Stimulated activated CD4-positive, alpha-beta T cell treated with anti-CD3 and anti-CD28 coated beads, Interleukin-4, amount 100 ng/mL, for 48 hours (primary cell): ENCODE results near the gene CDKL2.

Source experiments
- DNase-seq, 2 donors: peaks; one replicate each; pipeline ENCODE4 v3.0.0-alpha.2; 2020; ENCODE audit warnings: low read depth in 2 of 2

The CDKL2 gene

DNA sequence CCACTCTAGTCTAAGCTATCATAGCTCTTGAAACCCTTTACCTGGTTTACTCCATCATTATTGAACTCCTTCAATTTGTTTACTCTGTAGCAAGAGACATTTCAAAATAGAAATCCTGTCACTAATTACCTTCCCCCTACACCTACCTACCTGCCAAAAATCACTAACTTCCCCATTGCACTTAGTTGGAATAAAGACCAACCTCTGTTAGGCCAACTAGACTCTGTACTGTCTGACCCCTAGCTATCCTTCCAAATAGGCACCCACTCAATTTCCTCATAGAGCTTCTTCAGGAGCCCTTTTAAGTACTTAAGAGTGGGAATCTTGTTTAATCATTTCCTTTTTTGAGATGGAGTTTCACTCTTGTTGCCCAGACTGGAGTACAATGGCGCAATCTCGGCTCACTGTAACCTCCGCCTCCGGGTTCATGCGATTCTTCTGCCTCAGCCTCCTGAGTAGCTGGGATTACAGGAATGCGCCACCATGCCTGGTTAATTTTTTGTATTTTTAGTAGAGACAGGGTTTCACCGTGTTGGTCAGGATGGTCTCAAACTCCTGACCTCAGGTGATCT is 8.9 kb upstream of the CDKL2 start:
- no peak for DNase-seq

DNA sequence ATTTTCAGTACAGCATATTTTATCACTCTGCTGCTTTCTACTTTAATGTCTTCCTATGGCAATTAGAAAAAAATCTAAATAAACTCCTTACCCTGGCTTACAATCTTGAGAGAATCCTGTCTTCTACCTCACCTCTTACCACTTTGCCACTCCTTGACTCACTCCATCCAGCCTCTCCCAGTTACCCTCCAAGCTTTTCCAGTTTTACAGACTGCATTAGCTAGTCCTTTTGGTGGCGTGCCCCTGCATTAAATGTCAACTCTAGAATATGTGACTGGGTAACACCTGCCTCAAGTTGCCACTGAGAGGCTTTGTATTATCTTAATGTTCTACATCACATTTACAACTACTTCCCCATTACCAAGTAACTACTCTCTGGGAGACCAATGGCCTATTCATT is 7.5 kb upstream of the CDKL2 start:
- no peak for DNase-seq

DNA sequence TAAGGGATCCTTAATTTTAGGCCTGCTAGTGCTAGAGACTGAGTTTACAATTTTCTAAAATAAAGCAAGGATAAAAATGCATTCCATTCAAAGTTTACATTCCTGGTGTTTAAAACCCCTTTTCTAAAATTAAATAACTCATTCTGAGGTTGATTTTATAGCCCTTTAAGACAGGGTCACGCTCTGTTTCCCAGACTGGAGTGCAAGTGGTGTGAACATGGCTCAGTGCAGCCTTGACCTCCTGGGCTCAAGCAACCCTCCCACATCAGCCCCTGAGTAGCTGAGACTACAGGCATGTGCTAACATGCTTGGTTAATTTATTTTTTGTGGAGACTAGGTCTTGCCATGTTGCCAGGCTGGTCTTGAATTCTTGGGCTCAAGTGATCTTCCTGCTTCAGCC is 6.8 kb upstream of the CDKL2 start:
- no peak for DNase-seq

DNA sequence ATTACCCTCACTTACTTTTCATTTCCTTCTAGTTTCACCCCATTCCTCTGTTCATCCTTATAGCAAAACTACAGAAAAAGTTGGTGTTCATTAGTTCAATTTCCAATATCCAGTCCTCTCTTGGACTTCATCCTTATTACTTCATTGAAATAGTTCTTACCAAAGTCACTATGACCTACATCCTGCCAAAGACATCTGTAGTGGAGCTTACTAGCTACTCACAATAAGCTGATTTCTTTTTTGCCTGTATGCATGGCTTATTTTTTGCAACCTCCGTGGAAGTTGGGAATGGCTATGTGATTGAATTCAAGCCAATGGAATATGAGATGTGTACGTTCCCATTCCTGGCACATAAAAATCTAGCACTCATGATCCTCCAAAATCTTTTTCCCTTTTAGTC is 4.6 kb upstream of the CDKL2 start:
- no peak for DNase-seq

DNA sequence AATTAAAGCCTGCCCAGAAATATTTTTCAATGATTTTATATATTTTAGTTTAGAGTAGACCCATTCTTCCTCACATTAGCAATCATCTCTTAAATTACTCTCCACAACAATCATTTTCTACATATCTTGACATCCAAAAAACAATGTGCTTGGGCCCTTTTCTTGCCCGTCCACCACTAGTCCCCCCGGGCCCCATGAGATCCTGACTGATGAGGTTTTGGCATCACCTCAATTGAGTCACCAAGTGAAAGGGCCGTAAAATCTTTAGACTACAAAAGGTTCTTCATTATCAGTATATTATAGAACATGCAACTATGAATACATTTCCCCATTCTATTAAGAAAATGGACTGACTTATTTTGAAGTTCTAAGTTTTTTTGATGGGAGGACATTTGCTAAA is 4.0 kb upstream of the CDKL2 start:
- DNase-seq = no peak

DNA sequence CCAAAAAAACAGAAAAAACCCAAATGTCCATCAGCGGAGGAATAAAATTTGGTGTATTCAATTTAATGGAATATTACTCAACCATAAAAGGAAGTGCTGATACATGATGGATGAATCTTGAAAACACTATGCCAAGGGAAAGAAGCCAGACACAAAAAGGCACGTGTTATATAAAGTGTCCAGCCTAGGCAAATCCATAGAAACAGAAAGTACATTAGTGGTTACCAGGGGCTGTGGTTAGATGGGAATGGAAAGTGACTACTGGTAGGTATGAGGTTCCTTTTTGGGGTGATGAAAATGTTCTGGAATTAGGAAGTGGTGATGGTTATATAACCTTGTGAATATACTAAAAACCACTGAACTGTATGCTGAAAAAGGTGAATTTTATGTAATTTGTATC is 3.5 kb upstream of the CDKL2 start:
- DNase-seq = no peak

DNA sequence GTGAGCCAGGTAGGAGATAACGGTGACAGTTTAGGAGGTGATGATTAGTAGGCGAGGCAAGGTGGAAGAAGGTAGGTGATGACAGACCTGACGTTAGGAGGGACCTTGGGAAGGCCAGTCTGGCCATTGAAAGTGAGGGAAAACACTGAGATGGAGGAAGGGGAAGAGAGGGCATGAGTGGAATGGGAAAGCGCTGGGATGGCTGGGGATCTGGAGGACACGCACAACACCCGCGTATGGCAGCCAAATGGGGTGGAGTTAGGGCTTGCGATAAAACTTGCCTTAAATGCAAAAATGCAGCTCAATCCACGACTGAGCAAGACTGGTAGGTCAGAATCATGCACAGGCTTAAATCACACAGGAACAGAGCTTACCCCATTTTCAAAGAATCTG is 605 bp upstream of the CDKL2 start:
- no peak for DNase-seq

DNA sequence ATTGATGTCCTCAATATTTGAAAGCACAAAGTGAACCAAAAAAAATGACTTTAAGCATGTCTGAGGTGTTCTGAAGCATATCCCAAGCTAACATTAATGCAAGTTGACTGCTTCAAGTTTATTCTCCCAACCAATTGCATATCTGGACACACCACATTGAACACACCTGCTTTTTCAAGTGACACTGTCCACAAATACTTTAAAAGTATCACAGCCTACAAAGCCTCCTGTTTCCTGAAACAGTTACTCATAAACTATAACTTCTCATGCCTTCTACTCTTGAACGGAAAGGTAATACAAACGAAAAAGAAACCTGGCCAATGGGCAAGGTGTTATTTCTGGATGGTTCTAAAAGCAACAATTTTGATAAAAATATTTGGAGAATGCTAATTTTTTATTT is 1.1 kb downstream of the CDKL2 start:
- DNase-seq = no peak

DNA sequence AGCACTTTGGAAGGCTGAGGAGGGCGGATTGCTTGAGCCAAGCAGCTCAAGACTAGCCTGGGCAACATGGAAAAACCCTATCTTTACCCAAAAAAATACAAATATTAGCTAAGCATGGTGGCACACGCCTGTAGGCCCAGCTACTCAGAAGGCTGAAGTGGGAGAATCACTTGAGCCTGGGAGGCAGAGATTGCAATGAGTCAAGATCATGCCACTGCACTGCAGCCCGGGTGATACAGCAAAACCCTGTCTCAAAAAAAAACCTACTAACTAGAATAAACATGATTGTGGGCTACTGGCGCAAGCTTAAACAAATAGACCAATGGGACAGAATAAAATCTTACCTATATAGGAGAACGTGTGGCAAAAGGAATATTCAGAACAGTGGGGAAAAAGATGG is 7.3 kb downstream of the CDKL2 start:
- DNase-seq = no peak

DNA sequence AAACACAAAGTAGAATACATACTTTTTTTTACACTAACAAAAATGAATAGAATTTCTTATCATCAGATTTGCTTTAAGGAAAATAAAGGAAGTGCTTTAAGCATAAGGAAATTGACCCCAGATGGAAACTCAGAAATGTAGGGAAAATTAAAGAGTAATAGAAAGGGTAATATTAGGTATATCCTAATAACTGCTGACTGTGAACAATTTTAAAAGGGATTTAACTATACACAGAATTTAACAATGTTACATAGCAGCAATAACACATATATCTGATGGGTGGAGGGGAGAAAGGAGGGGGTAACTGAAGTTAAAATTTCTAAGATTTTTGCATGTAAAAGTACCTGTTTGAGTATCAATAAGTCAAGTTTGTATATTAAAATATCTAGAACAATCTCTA is 8.6 kb downstream of the CDKL2 start:
- no peak for DNase-seq

DNA sequence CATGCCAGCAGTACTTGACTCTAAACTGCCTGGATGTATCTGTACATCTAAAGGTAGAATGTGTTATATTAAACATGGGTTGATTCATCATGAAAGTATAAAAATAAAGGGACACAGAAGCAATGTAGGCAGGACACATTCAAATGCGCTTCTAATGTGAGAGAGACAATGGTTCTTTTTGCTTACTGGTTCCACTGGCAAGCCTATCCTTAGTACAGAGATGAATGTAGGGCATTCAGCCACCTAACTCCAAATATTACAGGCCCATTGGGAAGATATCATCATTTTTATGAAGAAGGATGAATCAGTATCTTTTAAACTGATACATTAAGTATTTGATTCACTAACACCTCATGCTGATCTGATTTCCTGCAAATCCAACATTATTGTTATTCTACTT is 18.0 kb downstream of the CDKL2 start:
- no peak for DNase-seq

DNA sequence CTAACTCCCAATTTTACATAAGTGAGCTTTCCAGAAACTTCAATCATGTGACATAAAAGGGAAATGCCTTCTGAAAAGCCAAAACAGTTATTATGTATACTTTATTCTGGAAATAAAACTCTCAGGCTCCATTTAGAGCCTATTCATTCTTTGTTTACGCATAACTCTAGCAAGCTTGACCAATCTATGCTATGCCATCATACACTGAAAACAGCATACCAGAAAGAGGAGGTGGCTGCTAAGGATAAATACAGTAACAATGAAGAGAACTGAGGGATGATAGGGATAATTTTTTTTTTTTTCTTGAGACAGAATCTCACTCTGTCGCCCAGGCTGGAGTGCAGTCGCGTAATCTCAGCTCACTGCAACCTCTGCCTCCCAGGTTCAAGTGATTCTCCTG is 24.4 kb downstream of the CDKL2 start:
- no peak for DNase-seq

DNA sequence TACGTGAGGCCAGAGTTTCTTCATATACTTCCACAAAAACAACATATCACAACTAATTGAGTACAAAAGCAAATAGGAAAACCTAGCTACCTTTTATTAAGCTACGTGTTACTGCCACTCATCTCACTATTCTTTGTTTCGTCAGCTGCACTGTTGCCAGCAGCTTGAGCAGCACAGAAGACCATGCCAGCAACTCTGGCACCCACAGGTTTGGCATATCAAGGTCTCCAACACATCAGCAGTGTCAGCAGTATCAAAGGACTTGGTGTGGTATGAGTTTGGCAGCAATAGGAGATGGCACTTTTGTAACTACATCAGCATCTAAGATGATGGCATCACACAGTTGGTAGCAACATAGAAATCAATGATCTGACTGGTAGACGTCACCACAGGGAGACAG is 30.7 kb downstream of the CDKL2 start:
- no peak for DNase-seq

DNA sequence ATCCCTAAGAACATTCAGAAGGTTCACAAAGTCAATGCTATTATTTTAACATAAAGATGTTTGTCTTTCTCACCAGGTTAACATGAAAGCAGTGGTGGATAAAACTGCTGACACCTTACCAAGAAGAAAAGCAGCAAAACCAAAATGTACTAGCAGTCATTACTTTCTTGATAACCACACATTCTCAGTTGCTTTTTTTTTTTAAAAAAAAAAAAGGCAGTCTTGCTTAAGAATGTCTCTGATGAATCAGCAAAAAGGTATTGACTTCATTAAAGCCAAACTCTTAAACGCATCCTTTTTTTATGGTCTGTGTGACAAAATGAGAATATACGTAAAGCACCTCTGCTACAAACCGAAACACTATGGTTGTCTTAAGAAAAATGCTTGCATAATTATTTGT is 31.9 kb downstream of the CDKL2 start:
- DNase-seq = no peak

DNA sequence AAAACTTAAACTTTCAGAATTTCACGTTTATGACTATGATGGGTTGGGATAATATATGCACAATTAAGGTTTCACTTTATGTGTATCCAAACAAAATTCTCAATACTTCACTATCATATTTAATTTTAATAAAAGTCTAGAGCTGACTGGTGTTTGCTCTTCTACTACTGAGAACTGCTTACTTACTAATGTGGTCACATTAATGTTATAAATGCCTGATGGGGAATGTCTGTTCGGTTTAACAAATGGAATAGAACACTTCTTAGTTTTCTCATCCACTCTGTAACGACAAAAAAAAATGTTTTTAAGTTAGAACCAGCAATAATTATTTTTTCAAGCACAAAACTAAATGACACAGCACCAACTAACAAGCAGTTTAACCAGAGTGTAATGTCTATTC is 34.3 kb downstream of the CDKL2 start:
- no peak for DNase-seq

DNA sequence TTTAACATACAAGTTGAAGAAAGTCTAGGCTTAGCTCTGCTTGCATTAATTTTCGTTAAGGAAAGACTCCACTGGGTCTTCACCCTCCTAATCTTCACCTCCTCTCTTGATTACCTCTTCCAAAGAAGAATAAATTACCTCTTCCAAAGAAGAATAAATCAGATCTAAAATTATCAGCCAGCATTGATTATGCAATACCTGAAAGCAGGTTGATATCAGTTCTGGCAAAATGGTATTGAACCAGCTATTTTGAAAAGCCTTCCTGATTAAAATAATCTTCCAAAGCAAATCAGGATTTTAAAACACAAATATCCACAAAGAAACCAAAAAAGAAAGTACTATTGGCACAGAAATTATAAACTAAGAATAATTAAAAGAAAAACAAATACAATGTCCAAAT is 36.9 kb downstream of the CDKL2 start:
- no peak for DNase-seq

DNA sequence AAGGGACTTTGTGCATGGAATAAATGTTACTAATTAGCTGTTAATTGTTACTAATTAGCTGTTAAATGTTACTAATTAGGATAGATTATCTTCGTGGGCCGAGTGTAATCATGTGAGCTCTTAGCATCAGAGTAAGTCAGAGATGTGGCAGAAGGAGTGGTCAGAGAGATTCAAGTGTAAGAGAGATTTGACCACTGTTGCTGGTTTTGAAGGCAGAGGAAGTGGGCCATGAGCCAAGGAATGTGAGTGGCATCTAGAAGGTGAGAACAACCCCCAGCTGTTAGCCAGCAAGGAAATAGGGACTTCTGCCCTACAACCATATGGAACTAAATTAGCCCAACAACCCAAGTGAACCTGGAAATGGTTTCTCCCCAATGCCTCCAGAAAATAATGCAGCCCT is 46.3 kb downstream of the CDKL2 start:
- no peak for DNase-seq

DNA sequence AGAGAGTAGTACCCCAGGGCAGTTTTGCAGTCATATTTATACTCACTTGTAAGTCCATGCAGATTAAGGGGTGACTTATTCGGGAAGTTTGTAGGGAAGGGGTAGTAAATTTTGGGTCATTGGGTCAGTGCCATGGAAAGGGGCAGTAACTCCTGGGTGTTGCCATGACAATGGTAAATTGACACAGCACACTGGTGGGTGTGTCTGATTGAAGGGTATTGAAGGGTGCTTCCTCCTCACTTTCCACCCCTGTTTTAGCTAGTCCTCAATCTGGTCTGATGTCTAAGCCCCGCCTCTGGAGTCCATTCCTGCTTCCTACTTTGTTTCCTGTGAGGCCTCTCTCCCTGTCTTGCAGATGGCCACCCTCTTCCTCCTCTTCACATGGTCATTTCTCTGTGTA is 62.6 kb downstream of the CDKL2 start:
- DNase-seq = no peak

DNA sequence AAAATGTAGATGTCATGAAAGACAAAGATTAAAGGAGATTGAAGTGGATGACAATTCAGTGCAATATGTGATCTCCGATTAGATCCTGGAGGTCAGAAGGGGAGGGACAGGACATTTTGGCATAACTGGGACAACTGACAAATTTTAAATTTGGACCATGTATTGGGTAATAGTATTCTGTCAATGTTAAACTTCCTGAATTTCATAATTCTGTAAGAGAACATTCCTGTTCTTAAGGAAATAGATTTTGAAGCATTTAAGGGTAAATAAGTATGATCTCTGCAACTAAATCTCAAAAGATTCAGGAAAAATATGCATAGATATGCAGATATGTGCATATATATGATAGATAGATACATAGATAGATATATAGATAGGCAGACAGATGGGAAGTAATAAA is 63.4 kb downstream of the CDKL2 start:
- DNase-seq = no peak

DNA sequence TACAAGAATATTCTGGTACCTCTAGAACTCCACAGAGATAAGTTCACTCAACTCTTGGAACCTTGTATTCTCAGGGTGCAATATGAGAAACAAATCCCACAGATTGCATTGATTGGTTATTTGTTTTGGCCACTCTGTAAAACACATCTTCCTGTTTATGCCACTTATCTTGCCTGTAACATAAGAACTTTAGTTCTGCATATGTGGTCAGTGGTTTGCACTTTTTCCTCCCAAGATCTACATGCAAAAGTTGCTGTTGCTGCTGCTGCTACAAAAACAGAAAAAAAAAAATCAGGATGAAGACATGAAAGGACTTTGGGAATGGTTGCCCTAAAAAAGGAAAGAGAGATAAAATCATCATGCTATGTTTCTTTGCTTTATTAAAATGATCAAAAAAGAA is 64.8 kb downstream of the CDKL2 start:
- no peak for DNase-seq

DNA sequence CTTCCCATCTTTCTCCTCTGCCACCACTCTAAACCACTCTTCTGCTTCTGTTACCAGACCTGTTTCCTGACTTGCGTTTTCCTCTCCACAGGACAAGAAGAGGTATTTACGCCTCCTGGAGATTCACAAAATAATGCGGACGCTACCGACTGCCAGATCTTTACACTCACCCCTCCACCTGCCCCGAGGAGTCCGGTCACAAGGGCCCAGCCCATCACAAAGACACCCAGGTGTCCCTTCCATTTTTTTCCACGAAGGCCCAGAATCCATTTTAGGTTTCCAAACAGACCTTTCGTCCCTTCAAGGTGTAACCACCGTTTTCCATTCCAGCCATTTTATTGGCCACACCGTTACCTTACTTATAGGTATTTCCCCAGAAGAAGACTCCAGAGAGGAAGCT is 66.3 kb downstream of the CDKL2 start:
- DNase-seq = no peak

DNA sequence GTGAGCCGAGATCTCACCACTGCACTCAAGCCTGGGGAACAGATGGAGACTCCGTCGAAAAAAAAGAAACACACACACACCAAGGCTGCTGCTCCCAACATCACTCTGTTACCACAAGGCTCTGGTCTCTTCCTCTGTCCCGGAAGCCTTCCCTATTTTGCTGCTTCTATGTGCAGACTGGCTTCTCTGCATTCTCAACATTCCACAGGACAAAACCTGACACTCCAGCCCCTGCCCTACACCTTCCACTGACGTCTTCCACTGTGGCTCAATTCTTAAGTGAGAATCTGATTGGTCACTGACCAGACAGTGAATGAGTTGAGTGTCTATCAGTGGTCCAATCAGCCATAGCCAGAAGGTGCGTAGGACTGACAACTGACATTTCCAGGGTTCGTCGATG is 68.5 kb downstream of the CDKL2 start:
- no peak for DNase-seq

DNA sequence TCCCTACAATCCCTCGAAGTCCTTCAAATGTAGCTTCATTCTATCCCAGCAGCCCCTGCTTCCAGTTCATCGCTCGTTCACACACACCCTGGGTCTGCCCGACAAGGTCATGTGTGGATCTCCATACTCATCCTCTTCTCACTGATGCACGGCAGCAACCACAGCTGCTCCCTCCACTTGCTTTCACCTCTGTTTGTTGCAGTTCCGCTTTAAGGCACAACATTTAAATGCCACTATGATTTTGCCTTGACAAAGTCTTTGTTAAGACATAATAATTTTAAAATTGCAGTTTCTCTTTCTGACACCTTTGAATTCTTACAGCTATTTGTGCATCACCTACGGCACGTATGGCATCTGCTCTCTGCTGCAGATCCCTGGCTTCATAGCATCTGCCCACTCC is 72.6 kb downstream of the CDKL2 start:
- no peak for DNase-seq

DNA sequence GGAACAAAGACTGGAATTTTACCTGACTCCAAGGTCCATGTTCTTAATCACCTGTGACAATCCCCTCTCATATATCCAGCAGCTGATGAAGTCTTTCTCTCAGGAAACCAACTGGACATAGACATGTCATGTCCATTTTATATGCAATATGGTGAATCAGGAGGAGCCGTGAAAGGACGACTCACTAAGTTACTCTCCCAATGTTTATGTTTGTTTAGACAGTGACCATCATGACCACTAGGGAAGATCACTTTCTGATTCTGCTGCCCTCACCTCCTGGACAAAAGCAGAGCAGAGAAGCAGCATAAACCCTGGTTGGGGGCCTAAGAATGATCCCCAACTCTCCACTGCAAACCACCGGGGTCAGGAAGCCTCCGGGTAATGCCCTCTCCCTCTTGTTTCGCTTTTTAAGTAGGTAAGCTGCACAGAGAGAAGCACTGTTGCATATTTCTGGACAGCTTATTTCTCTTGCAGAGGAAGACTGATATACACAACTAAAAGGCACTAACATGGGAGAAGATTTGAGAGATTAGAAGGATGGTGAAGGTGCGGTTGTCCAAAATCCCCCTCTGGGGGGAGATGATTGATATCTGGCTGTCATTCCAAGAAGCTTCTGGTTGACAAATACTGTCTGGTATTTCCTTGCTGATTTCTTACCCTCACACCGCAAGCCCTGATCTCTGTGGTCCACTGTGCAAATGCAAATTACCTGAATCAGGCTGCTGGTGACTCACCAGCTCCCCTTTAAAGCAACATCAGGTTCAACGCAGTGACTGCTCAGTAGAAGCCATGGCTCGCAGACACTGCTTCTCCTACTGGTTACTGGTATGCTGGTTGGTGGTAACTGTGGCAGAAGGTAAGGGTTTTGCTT is 74.8 kb downstream of the CDKL2 start, which contains the start of gene ODAPH:
Gene ODAPH (plus strand): TSS at position 773 of the 871 bp plus-strand sequence. CDS start 17 bp downstream, at position 790.
- peak in 1 of 2 donors; percentile 21 for DNase-seq
